H1 (cell line): Measurements from ENCODE around the gene ZMYND10. TPM values are rescaled to one million over a fixed set of nuclear protein-coding genes. Genes with fewer than 3 reads are reported as not detected.

Source experiments
- ATF3 ChIP-seq: IDR thresholded peaks from 2 replicates; pipeline ENCODE4 v1.6.1; 2011; ENCODE audit warnings: low read depth, mild to moderate bottlenecking, low read length; ENCODE audit not compliant: insufficient read depth
- BCL11A ChIP-seq, 2 experiments: IDR thresholded peaks; one replicate each; pipeline ENCODE4 v1.6.1; 2011; ENCODE audit warnings: low read depth in 2 of 2, low read length in 2 of 2, mild to moderate bottlenecking in 2 of 2
- CBX5 ChIP-seq: fragments of 300-800, 300-1000 bp; sonication (generic); IDR thresholded peaks from 2 replicates; pipeline ENCODE4 v1.7.1; 2016; ENCODE audit warnings: antibody characterized with exemption, low read length, low read depth
- CHD1 ChIP-seq: IDR thresholded peaks from 2 replicates; pipeline ENCODE4 v1.6.1; 2012; ENCODE audit warnings: low read depth, low read length, improper control_type of control experiment
- CTBP2 ChIP-seq: IDR thresholded peaks from 2 replicates; pipeline ENCODE4 v1.7.0; 2011; ENCODE audit warnings: borderline replicate concordance, mild to moderate bottlenecking, moderate library complexity, mixed read lengths, low read length; ENCODE audit not compliant: insufficient read depth, insufficient read length
- CTCF ChIP-seq, 3 experiments: IDR thresholded peaks; 1 replicate in 2 of 3; 2 replicates in 1 of 3; pipeline versions ENCODE4 v1.5.1 to v1.6.1; 2011; ENCODE audit warnings: low read length in 3 of 3, mild to moderate bottlenecking in 3 of 3, inconsistent platforms in 2 of 3, low read depth in 1 of 3, moderate library complexity in 1 of 3; ENCODE audit not compliant: insufficient read depth in 1 of 3; ENCODE audit errors: control extremely low read depth in 1 of 3
- E2F6 ChIP-seq: IDR thresholded peaks from 2 replicates; pipeline ENCODE4 v1.6.1; 2012; ENCODE audit warnings: inconsistent platforms
- FOSL1 ChIP-seq: IDR thresholded peaks from 2 replicates; pipeline ENCODE4 v1.6.1; 2011; ENCODE audit warnings: mild to moderate bottlenecking, low read depth, low read length, moderate library complexity; ENCODE audit not compliant: insufficient read depth
- GTF2F1 ChIP-seq: IDR thresholded peaks from 2 replicates; pipeline ENCODE4 v1.6.1; 2012; ENCODE audit warnings: low read depth, low read length, improper control_type of control experiment, borderline replicate concordance
- HDAC2 ChIP-seq, 2 experiments: fragments of 300-600 bp in 1 of 2; sonication (generic) in 1 of 2; IDR thresholded peaks; 2 replicates each; pipeline ENCODE4 v1.6.1; 2011 to 2012; ENCODE audit warnings: low read depth in 2 of 2, low read length in 2 of 2, mild to moderate bottlenecking in 2 of 2, moderate library complexity in 2 of 2, borderline replicate concordance in 1 of 2, inconsistent platforms in 1 of 2
- JUND ChIP-seq: IDR thresholded peaks from 2 replicates; pipeline ENCODE4 v1.6.1; 2011; ENCODE audit warnings: mild to moderate bottlenecking, improper control_type of control experiment, low read length
- POLR2A ChIP-seq, 2 experiments: IDR thresholded peaks; 1 replicate in 1 of 2; 2 replicates in 1 of 2; pipeline ENCODE4 v1.6.1; 2011; ENCODE audit warnings: low read depth in 2 of 2, low read length in 2 of 2, mild to moderate bottlenecking in 2 of 2; ENCODE audit errors: control extremely low read depth in 1 of 2
- RFX5 ChIP-seq: IDR thresholded peaks from 2 replicates; pipeline ENCODE4 v1.6.1; 2011; ENCODE audit warnings: low read depth, low read length, improper control_type of control experiment, borderline replicate concordance
- SAP30 ChIP-seq: fragments of 300-600 bp; sonication (generic); IDR thresholded peaks from 2 replicates; pipeline ENCODE4 v1.7.1; 2012; ENCODE audit warnings: low read length, moderate library complexity, mild to moderate bottlenecking, inconsistent platforms; ENCODE audit not compliant: insufficient read depth, insufficient replicate concordance
- SIN3A ChIP-seq, 2 experiments: IDR thresholded peaks in 1 of 2; conservative IDR thresholded peaks in 1 of 2; 2 replicates each; pipeline ENCODE4 v1.6.1; 2011 to 2012; ENCODE audit warnings: low read length in 2 of 2, improper control_type of control experiment in 1 of 2, low read depth in 1 of 2, mild to moderate bottlenecking in 1 of 2
- SRF ChIP-seq: IDR thresholded peaks from 2 replicates; pipeline ENCODE4 v1.6.1; 2011; ENCODE audit warnings: mild to moderate bottlenecking, low read depth, low read length, moderate library complexity
- SUZ12 ChIP-seq: fragments of 200-600 bp; sonication (generic); IDR thresholded peaks from 2 replicates; pipeline ENCODE4 v1.6.1; 2012; ENCODE audit warnings: mild to moderate bottlenecking, inconsistent platforms, low read length, moderate library complexity, mixed read lengths
- TBP ChIP-seq: IDR thresholded peaks from 2 replicates; pipeline ENCODE4 v1.6.1; 2011; ENCODE audit warnings: low read depth, low read length, improper control_type of control experiment
- TEAD4 ChIP-seq: IDR thresholded peaks from 2 replicates; pipeline ENCODE4 v1.6.1; 2012; ENCODE audit warnings: low read depth, low read length, inconsistent platforms, mixed read lengths
- polyA plus RNA-seq, 7 experiments: library from polyadenylated mRNA; depleted of rRNA in 3 of 7; stranded (reverse) in 5 of 7; unstranded in 2 of 7; fragments of >200 nt in 5 of 7; fragments of 200-250 nt in 2 of 7; gene quantifications; 1 replicate in 5 of 7; 2 replicates in 1 of 7; 4 replicates in 1 of 7; pipeline versions ENCODE4 v1.2.1 to v1.2.3, GENCODE V29; 2011 to 2013; ENCODE audit warnings: missing spikeins in 2 of 7, mixed read lengths in 2 of 7
- total RNA-seq: library from RNA; stranded (reverse); fragmentation: NEBNext Ultra II Directional; extraction: Animal tissue kit (Norgen Biotek cat#: 25700); gene quantifications from 2 replicates; pipeline ENCODE4 v1.2.1, GENCODE V29; 2021

The ZMYND10 gene
- total and polyA plus RNA-seq, 2 of the 8 experiments (the other 6 are each of a cell fraction or from before 2014, with no cell fraction given) = 0.56 to 0.79 TPM

- no peak for TF ChIP-seq CTCF (IDR thresholded peaks at IDR 0.05; ENCODE audit: control extremely low read depth in 1 of 3, insufficient read depth in 1 of 3, low read depth in 1 of 3, low read length in 3 of 3)
- no peak for TF ChIP-seq JUND
- TF ChIP-seq CBX5 = no peak
- peak; percentile 96 for TF ChIP-seq E2F6
- TF ChIP-seq SAP30 = peak; percentile 84
- TF ChIP-seq FOSL1 = no peak
- no peak for TF ChIP-seq BCL11A (IDR thresholded peaks at IDR 0.05; ENCODE audit: low read depth in 2 of 2, low read length in 2 of 2)
- TF ChIP-seq GTF2F1 = no peak
- TF ChIP-seq POLR2A (IDR thresholded peaks at IDR 0.05; ENCODE audit: control extremely low read depth in 1 of 2, low read depth in 2 of 2, low read length in 2 of 2) = peak in 1 of 2 experiments; percentile 59; a peak in 2 of 3 replicates
- peak; percentile 59; the same call in 1 of the 2 replicates for TF ChIP-seq ATF3
- no peak for TF ChIP-seq TBP
- no peak for TF ChIP-seq CHD1
- TF ChIP-seq TEAD4 = no peak
- no peak for TF ChIP-seq SRF
- no peak for TF ChIP-seq SUZ12
- TF ChIP-seq CTBP2 = no peak
- TF ChIP-seq SIN3A (conservative IDR thresholded peaks at IDR 0.05 in 1 of 2, IDR thresholded peaks at IDR 0.05 in 1 of 2; ENCODE audit: low read depth in 1 of 2, low read length in 2 of 2) = peak; percentile 21 to 95; a peak in 2 of 4 replicates
- TF ChIP-seq RFX5 = no peak
- peak; percentile 55 to 92; a peak in 1 of 4 replicates for TF ChIP-seq HDAC2 (IDR thresholded peaks at IDR 0.05; ENCODE audit: borderline replicate concordance in 1 of 2, low read depth in 2 of 2, low read length in 2 of 2)
Observed at GRCh38 chr3:50350527-50351322, 5.2 kb upstream of the ZMYND10 start, which contains the start of the genes CYB561D2 and NPRL2 (continued).
